HFF-Myc (cell line): Measurements from ENCODE around the gene KCNK13.
A peak's percentile ranks its signal among the peaks of the same experiment; 100 is the strongest.

Source experiments
- DNase-seq: peaks from one replicate; pipeline ENCODE4 v3.0.0-alpha.2; 2011; ENCODE audit warnings: low read depth; ENCODE audit errors: extremely low read depth
- H3K4me3 ChIP-seq: replicated peaks from 2 replicates; pipeline ENCODE4 v1.5.1; 2011; ENCODE audit warnings: low read depth, mild to moderate bottlenecking, control low read depth, low read length
- TF ChIP-seq, protein P1 (sequence below): IDR thresholded peaks from 2 replicates; pipeline ENCODE4 v1.5.1; 2012; ENCODE audit warnings: mild to moderate bottlenecking, low read depth, low read length, control low read depth; ENCODE audit errors: missing control alignments

The KCNK13 gene

DNA sequence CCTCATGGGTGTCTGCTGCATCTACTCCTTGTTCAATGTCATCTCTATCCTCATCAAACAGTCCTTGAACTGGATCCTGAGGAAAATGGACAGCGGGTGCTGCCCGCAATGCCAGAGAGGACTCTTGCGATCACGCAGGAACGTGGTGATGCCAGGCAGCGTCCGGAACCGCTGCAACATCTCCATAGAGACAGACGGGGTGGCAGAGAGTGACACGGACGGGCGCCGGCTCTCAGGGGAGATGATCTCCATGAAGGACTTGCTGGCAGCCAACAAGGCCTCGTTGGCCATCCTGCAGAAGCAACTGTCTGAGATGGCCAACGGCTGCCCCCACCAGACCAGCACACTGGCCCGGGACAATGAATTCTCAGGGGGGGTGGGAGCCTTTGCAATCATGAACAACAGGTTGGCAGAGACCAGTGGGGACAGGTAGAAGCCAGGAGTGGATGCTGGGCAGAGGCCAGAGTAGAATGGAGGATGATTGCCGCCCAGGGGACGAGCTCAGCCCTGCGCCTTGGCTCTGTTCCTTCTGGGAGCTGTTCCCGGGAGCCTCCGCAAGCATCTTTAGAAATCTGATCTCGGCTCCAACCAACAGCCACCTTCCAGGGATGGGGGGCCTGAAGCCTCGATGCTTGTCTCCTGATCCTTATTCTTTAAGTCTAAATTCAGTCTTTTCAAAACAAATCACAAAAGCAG is 122.9 kb downstream of the KCNK13 start:
- no peak overlapping the region for H3K4me3 ChIP-seq
- TF ChIP-seq, protein P1, sequence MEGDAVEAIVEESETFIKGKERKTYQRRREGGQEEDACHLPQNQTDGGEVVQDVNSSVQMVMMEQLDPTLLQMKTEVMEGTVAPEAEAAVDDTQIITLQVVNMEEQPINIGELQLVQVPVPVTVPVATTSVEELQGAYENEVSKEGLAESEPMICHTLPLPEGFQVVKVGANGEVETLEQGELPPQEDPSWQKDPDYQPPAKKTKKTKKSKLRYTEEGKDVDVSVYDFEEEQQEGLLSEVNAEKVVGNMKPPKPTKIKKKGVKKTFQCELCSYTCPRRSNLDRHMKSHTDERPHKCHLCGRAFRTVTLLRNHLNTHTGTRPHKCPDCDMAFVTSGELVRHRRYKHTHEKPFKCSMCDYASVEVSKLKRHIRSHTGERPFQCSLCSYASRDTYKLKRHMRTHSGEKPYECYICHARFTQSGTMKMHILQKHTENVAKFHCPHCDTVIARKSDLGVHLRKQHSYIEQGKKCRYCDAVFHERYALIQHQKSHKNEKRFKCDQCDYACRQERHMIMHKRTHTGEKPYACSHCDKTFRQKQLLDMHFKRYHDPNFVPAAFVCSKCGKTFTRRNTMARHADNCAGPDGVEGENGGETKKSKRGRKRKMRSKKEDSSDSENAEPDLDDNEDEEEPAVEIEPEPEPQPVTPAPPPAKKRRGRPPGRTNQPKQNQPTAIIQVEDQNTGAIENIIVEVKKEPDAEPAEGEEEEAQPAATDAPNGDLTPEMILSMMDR: no peak
- no peak for DNase-seq

DNA sequence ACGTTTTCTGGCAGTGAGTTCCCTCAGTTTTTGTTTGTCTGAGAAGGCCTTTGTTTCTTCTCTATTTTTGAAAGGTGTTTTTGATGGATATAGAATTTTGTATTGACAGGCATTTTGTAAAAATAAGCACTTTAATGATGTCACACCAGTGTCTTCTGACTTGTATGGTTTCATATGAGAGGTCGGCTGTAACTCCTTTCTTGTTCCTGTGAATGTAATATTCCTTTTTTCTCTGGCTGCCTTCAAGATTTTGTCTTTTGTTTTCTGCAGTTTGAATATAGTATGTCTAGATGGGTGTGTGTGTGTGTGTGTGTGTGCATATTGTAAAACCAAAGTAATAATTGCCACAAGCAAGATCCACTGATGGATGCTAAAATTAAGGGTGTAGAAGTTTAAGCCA is 126.8 kb downstream of the KCNK13 start:
- DNase-seq: no peak
- H3K4me3 ChIP-seq: no peak overlapping the region
- TF ChIP-seq, protein P1: no peak

DNA sequence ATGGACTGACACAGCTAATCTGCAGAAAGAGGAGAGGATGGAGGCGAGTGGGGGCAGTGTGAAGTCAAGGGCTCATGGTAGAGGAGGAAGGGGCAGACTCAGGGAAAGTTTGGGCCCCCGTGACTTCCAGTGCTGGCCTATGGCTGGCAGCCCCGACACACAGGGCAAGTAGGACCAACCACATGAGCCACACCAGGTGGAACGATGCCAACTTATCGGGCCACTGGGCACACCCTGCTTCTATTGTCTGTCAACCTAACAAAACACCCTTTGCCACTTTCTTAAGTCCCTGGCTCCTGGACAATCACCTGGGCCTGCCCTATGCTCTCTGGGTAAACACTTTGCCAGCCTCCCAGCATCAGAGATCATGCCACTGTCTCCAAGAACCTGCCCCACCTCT is 129.4 kb downstream of the KCNK13 start:
- TF ChIP-seq, protein P1: no peak
- H3K4me3 ChIP-seq: no peak overlapping the region
- no peak for DNase-seq

DNA sequence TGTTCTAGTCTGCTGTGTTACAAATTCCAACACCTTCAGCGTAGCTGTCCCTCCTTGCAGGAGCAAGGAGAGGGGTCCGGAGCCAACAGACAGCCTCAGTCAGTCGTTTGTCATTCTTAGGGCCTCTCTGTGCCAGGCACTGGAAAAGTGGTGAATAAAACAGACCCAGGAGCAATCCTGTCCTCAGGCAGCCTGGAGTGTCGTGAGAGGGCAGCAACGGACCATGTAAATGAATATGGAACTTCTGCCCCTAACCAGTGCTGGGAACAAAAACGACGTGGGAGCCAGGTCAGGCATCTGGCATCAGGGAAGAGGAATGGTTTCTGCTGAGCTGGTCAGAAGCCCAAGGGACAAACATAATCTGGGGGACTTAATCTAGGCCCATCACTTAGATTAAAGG is 129.8 kb downstream of the KCNK13 start:
- no peak for DNase-seq
- no peak overlapping the region for H3K4me3 ChIP-seq
- TF ChIP-seq, protein P1: no peak

DNA sequence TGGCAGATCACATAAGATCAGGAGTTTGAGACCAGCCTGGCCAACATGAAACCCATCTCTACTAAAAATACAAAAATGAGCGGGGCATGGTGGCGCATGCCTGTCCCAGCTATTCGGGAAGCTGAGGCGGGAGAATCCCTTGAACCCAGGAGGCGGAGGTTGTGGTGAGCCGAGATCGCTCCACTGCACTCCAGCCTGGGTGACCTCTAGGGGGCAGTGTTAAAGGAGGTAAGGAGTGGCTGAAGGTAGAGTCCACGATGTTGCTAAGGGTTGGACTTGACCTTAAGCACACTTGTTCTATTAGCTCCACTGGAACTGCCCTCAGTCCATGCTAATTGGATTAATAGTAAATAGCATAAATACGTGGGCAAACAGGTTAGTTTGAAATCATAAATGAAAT is 132.1 kb downstream of the KCNK13 start:
- no peak for DNase-seq
- no peak overlapping the region for H3K4me3 ChIP-seq
- TF ChIP-seq, protein P1: peak; percentile 50

DNA sequence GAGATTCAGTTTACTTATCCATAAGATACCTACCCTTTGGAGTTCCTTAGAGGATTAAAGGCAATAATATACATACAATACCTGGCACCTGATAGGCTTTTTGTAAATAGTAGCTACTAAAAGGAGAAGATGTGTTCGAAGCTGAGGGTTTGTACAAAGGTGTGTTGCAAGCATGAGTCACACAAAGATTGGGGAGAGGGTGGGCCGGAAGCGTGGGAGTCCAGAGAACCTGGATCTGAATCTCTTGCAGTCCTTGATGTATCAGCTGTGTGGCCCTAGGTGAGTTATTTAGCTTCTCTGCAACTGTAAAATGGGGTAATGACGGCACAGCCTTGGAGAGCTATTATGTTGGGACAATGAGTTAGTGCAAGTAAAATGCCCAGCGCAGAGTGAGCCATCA is 132.9 kb downstream of the KCNK13 start:
- TF ChIP-seq, protein P1: no peak
- no peak for DNase-seq
- no peak overlapping the region for H3K4me3 ChIP-seq
